Measurements from ENCODE around the gene BCAS1. TPM values are rescaled to one million over a fixed set of nuclear protein-coding genes. Genes with fewer than 3 reads are reported as not detected.

Gene BCAS1
- total RNA-seq, 1 experiment from 2014 or later, result 0.17 TPM

GRCh38 chr20:53990003-53990402 lies 80.4 kb downstream of the BCAS1 start:
- H3K9me3 ChIP-seq (ENCODE audit: control insufficient read depth in 1 of 2, insufficient read depth in 1 of 2, low read depth in 1 of 2, low read length in 2 of 2), result no peaks in the 10 kb centered on the region
- no peak overlapping the region for H3K27ac ChIP-seq (ENCODE audit: low read depth, low read length)
- H3K4me3 ChIP-seq (replicated peaks in 1 of 2; ENCODE audit: low read depth in 1 of 2, low read length in 2 of 2), result no peak overlapping the region
- DNase-seq (ENCODE audit: low read depth, low spot score), result no peak
- no peak for TF ChIP-seq SRF (IDR thresholded peaks at IDR 0.05; ENCODE audit: low read depth)
- no peak for TF ChIP-seq SP1 (IDR thresholded peaks at IDR 0.05; ENCODE audit: low read depth)
- no peak for TF ChIP-seq YY1 (IDR thresholded peaks at IDR 0.05; ENCODE audit: extremely low read depth, insufficient replicate concordance, low read depth, low read length)
- TF ChIP-seq ELF1 (IDR thresholded peaks at IDR 0.05; ENCODE audit: borderline replicate concordance, low read depth), result no peak
- TF ChIP-seq MAX (IDR thresholded peaks at IDR 0.05), result no peak
- no peak for TF ChIP-seq TCF7L2 (IDR thresholded peaks at IDR 0.05; ENCODE audit: borderline replicate concordance, extremely low read depth, insufficient read depth, insufficient read length)
- TF ChIP-seq CEBPB (IDR thresholded peaks at IDR 0.05; ENCODE audit: low read depth), result no peak
- TF ChIP-seq FOSL1 (IDR thresholded peaks at IDR 0.05; ENCODE audit: low read depth), result no peak
- no peak for TF ChIP-seq ZNF274 (IDR thresholded peaks at IDR 0.05; ENCODE audit: low read depth, low read length)
- no peak for TF ChIP-seq CBX3 (IDR thresholded peaks at IDR 0.05; ENCODE audit: low read depth)
- no peak for TF ChIP-seq ZFX (IDR thresholded peaks at IDR 0.05)
- TF ChIP-seq POLR2A (IDR thresholded peaks at IDR 0.05; ENCODE audit: borderline replicate concordance, extremely low read depth, insufficient read depth, insufficient read length), result no peak
- no peak for TF ChIP-seq RAD21 (IDR thresholded peaks at IDR 0.05; ENCODE audit: low read depth)
- TF ChIP-seq CTCF (IDR thresholded peaks at IDR 0.05 in 2 of 3, conservative IDR thresholded peaks at IDR 0.05 in 1 of 3; ENCODE audit: borderline replicate concordance in 1 of 3, insufficient read depth in 1 of 3, low read depth in 2 of 3, low read length in 2 of 3), result no peak
- no peak for TF ChIP-seq EZH2phosphoT487 (IDR thresholded peaks at IDR 0.05; ENCODE audit: borderline replicate concordance)
- no peak for TF ChIP-seq EGR1 (IDR thresholded peaks at IDR 0.05; ENCODE audit: low read depth)
- no peak for TF ChIP-seq SIN3A (IDR thresholded peaks at IDR 0.05; ENCODE audit: low read depth)
- TF ChIP-seq POLR2AphosphoS5 (IDR thresholded peaks at IDR 0.05; ENCODE audit: low read depth, low read length), result no peak
- RAD21 ChIA-PET (ENCODE audit: low non-redundant PET in 1 of 2, low total read pairs in 2 of 2, uncharacterized antibody in 2 of 2, unreplicated experiment in 2 of 2), result no interaction called here
- no peaks in the 10 kb centered on the region for H3K4me1 ChIP-seq (ENCODE audit: control insufficient read depth in 1 of 2, insufficient read depth in 2 of 2, low read length in 2 of 2)
- intact Hi-C loops (cut with micrococcal nuclease), result no loop called here
- CTCF ChIA-PET, result no interaction called here
- H3K9me2 ChIP-seq (ENCODE audit: insufficient read depth), result no peaks in the 10 kb centered on the region
- H3K27me3 ChIP-seq (ENCODE audit: insufficient read depth, low read length), result peaks cover 2% of the 10 kb centered on the region; the same call in 1 of the 2 replicates
- H3K9ac ChIP-seq (ENCODE audit: low read length), result no peak overlapping the region
- no peak for ATAC-seq
- POLR2A ChIA-PET, result no interaction called here
- H3K79me2 ChIP-seq (ENCODE audit: insufficient read depth, low read length), result no peaks in the 10 kb centered on the region
- no peaks in the 10 kb centered on the region for H4K20me1 ChIP-seq (ENCODE audit: insufficient read depth)
- H3K4me2 ChIP-seq (ENCODE audit: low read length), result no peak overlapping the region
- H2AFZ ChIP-seq (ENCODE audit: low read depth, low read length, poor library complexity, severe bottlenecking), result no peak overlapping the region
- no peaks in the 10 kb centered on the region for H3K36me3 ChIP-seq (ENCODE audit: control insufficient read depth in 1 of 2, insufficient read depth in 2 of 2, low read length in 2 of 2)
- no TSS peak for BruUV-seq (replicated peaks)
